HG03378 (cell line): ENCODE measurements around the gene CGAS.
"Not testable (repeated sequence)": the region's sequence is repeated elsewhere in the genome, so short reads cannot be mapped to it uniquely, and the experiment has no call there.

ENCODE experiments used
- ATAC-seq: cut with Tn5 transposase; IDR thresholded peaks from one replicate; pipeline ENCODE4 v1.9.1; 2021; ENCODE audit warnings: mild to moderate bottlenecking, moderate library complexity; ENCODE audit not compliant: unreplicated experiment

CGAS gene

DNA sequence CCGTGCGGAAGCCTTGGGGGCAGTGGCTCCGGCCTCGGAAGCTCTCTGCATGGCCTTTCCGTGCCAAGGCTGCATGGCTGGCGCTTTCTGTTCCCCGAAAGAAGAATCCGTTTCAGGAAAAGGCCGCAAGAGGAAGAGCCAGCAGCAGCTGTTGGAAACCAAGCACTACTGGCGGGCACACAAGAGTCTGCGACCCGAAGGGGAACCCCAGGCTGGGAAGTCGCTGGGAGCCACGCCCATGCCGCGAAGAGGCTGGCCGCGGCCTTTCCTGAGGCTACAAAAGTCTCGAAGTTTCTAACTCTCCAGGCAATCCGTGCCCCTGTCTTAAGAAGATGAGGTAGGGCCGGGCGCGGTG is at the start of gene CGAS:
CGAS (minus strand) TSS at position 191 of the 355 bp plus-strand sequence; CDS start at position 75, 116 bp downstream.
- ATAC-seq = peak; percentile 69

DNA sequence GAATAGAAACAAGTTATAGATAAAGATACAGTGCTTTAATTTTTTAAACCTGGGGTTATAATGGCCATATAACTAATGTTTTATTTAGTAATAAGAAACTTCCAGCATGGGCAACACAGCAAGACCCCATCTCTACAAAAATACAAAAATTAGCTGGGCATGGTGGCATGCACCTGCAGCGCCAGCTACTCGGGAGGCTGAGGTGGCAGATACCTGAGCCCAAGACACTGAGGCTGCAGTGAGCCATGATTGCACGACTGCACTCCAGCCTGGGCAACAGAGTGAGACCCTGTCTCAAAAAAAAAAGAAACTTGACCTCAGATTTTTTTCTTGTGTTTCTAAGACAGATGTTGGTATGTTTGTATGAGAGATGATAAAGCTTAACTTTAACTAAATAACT is 45.8 kb upstream of the CGAS start:
- ATAC-seq = no peak

DNA sequence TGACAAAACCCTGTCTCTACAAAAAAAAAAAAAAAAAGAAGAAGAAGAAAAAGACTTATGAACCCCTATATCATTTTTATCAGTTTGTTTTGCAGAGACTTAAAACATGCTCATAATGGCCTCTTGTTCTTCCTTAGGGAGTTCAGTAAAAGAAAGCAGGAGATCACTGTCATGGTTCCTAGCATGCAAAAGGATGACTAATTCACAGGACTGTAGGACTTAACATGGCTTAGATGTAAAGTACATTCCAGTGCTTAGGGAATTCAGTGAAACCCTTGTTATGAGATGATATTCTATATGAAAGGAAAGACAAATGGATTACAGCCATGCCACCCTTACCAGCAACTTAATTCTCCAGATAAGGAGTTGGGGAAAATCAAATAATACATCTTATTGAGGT is 39.3 kb upstream of the CGAS start:
- no peak for ATAC-seq

DNA sequence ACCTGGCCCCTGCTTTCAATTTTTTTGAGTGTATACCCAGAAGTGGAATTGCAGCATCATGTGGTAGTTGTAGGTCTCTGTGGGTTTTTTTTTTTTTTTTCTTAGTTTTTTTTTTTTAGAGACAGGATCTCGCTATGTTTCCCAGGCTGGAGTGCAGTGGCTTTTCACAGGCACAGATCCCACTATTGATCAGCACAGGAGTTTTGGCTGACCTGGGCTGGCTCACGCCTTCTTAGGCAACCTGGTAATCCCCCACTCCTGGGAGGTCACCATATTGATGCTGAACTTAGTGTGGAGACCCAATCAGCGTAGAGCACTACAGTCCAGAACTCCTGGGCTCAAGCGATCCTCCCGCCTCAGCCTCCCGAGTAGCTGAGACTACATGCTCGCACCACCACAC is 35.4 kb upstream of the CGAS start:
- no peak for ATAC-seq

DNA sequence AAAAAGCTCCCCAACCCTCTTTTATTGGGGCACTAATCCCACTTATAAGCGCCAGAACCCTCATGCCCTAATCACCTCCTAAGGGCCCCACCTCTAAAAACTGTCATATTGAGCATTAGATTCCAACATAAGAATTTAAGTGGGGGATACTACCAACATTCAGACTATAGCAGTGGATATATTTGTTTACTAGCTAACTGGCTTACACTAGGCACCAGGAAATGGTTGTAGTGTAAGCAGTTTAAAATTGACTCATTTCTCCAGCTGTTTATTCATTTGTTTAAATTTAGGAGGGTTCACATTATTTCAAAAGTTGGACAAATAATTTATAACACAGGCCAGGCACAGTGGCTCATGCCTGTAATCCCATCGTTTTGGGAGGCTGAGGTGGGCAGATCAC is 32.3 kb upstream of the CGAS start:
- no peak for ATAC-seq

DNA sequence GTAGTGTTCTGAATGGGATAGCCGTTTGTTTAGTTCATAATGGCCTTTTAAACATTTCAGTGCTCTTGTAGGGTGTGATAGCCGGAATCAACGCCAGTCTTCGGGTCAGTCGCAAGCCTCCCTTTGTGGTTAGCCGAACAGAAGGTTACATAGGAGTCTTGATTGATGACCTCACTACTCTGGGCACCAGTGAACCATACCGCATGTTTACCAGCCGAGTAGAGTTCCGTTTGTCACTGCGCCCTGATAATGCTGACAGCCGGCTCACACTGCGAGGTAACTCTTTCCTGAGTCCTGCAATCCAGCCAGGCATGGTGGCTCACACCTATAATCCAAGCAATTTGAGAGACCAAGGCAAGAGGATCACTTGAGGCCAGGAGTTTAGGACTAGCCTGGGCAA is 29.9 kb upstream of the CGAS start:
- ATAC-seq = no peak

DNA sequence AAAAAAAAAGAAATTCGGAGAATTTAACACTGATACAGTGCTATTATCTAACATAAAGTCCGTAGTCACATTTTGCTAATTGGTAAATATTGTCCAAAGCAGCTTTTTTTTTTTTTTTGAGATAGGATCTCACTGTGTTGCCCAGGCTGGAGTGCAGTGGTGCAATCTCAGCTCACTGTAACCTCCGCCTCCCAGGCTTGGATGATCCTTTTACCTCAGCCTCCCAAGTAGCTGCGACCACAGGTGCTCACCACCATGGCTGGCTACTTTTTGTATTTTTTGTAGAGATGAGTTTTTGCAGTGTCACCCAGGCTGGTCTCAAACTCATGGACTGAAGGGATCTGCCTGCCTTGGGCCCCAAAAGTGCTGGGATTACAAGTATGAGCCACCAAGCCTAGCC is 25.3 kb upstream of the CGAS start:
- ATAC-seq = no peak

DNA sequence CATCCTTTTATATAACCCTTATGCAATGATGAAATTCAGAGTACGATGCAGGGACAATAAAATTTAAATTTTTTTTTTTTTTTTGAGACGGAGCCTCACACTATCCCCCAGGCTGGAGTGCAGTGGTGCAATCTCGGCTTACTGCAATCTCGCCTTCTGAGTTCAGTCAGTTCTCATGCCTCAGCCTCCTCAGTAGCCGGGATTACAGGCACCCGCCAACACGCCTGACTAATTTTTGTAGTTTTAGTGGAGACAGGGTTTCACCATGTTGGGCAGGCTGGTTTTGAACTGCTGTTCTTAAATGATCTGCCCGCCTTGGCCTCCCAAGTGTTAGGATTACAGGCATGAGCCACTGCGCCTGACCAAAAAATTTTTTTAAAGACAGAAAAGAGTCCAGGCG is 24.6 kb upstream of the CGAS start:
- ATAC-seq = no peak

DNA sequence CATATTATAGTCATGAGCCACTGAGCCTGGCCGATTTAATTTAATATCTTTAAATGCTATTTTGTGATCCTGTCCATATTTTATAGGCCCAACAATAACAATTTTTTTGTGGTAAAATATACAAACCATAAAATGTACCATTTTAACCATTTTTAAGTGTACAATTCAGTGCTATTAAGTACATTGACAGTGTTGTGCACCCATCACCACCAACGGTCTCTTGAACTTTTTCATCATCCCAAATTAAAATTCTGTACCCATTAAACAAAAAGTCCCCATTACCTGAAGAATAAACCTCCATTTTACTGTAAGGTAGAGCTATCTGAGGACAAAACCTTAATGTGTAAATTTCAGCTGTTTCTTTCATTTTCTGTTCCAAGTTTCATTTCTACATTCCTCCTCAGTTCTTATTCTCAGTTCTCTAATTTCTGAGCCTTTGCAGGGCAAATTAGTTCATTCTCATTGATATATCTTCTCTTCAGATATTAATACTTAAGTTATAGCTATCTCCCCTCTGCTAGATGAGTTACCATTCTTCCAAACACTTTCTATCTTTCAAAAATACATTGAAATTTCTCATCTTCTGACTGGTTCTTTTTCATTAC is 19.7 kb upstream of the CGAS start:
- ATAC-seq = peak; percentile 98

DNA sequence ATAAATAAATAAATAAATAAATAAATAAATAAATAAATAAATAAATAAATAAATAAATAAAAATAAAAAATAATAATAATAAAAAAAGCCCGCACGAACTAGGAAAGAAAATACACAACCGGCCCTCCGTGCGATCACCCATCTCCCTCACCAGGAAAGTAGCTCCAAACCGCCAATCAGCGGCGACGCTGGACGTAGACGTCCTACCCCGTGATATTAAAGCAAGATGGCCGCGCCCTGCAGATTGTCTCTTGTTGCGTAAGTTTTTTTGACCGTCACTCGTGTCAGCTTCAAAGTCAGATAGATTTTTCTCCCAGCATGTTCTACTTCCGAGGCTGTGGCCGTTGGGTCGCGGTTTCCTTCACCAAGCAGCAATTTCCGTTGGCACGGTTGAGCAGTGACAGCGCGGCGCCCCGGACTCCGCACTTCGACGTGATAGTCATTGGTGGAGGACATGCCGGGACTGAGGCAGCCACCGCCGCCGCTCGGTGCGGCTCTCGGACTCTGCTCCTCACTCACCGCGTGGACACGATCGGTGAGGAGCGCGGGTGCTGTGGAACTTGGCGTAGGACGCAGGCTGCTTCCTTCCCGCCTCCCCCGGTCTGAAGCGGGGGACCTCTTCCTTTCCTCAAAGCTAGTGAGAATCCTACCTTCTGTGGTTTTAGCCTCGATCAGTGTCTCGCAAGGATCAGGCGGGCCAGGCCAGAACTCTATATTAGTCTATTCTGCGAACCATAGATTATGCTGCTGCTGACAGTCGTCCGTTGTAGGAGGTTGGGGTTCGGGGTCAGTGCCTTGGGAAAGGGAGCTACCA is 9.6 kb upstream of the CGAS start, which contains the start of gene MTO1:
MTO1 (plus strand) TSS at position 201 of the 814 bp plus-strand sequence; CDS start at position 319, 118 bp downstream.
- ATAC-seq = peak; percentile 97

DNA sequence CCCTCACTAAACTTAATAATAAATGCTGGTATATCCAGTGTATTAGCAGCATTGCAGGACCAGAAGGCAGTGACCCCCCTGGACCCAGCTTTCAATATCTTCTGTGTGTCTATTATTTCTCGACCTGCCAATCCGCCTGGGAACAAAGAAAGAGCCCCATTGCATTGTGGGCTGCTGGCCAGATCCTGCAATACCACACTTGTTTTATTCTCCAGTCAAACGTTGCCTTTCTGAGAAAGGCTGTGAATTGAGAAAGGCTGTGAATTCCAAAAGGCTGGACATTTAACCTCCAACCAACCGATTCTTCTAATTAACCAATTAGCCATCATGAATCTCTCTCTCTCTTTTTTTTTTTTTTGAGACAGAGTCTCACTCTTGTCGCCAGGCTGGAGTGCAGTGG is 8.0 kb upstream of the CGAS start:
- no peak for ATAC-seq

DNA sequence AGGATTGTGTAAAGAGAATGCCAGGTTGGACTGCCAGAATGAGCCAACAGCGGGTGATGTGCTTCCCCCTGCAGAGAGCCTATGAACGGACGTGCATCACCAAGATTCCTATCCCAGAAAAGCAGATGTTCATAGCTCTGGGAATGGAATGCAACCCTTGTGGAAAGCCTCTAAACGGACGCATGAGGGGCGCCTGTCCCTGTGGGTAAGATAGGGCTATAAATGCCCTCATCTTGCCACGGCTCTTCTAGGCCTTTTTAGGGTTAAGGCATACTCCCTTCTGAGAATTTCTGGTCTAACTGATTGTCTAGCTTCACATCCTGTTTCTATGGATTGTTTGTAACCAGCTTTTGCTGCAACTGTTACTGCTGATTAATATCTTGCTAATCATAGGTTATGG is 7.4 kb upstream of the CGAS start:
- ATAC-seq = not testable (repeated sequence)

DNA sequence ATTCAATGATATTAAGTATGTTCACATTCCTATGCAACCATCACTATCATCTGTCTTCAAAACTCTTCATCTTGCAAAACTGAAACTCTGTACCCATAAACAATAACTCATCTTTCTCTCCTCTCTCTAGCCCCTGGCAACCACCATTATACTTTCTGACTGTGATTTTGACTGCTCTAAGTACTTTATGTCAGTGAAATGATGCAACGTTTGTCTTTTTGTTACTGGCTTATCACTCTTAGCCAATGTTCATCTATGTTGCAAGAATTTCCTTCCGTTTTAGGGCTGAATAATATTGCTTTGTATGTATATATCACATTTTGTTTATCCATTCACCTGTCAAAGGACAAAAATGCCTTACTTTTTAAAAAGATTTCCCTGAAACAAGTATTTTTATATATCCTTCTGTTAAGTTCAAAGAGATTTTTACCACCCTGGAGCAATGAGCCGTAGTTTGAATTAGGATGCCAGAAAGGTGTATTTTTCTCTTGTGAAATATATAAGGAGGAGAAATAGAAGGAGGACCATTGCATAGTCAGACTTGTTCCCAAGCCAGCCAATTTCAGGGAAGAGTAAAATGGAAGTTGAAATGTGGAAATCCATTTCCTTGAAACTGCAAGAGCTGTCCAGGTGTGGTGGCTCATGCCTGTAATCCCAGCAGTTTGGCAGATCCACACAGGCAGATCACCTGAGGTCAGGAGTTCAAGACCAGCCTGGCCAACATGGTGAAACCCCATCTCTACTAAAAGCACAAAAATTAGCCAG is 4.0 kb upstream of the CGAS start:
- ATAC-seq = no peak

DNA sequence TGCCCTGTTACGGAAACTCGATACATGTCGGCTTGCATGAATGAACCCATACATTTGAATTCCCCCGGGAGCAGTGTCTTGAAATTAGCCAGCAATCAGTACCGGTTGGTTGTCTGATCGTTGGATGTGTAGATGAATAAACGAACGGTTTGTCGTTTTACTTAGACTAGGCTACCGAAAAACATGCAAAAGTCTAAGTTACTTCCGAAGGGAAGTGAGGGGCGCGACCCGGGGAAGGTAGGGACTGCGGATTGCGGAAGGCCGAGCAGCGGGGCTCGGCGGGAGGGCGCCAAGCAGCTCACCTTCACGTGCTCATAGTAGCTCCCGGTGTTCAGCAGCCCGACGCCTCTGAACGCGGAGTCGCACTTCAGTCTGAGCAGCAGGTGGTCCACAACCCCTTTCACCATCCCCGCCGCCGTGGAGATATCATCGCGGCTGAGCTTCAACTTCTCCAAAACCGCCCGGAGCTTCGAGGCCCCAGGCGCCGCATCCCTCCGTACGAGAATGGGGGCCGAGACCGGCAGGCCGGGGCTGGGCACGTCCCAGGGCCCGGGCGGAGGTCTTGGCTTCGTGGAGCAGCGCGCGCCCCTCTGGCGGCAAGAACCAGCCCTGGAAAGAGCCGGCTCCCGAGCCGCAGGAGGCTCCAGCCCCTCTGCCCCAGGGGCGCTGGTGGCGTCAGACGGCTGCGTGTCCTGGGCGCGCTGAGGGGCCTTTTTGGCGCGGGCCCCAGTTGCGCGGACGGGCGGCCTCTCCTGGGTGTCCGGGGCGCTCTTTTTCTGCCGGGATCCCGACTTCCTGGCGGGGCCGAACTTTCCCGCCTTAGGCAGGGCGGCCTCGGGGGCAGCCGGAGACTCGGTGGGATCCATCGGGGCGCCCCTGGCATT is 632 bp downstream of the CGAS start:
- ATAC-seq = peak; percentile 54

DNA sequence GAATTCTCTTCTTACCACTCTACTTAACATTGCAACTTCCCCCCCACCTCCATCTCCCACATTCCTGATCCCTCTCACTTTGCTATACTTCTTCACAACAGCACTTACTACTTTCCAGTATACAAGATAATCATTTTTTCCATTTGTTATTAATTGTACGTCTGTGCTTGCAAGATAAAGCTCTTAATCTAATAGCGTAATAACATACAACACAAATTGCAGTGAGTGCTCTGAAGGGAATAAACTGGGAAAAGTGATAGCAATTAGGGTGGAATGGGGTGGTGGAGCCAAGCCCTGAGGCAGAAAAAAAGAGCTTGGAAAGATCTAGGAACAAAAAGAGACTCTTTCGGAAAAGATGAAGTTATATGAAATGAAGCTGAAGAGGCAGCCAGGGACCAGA is 8.5 kb downstream of the CGAS start:
- no peak for ATAC-seq

DNA sequence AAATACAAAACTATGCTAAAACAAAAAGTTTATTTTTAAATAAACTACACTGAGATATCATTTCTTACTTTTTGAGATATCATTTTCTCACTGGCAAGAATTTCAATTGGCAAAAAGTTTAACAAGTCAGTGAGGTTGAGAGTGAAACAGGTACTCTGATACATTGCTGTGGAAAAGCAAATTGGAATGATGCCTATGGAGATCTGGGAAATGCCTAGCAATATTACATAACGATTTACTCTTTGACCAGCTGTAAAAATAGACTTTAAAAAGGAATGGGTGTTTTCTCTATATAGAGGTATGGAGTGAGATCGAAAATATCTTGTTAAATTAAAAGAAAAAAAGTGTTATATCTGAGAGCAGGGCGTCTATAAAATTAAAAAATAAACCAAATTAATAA is 16.9 kb downstream of the CGAS start:
- ATAC-seq = no peak

DNA sequence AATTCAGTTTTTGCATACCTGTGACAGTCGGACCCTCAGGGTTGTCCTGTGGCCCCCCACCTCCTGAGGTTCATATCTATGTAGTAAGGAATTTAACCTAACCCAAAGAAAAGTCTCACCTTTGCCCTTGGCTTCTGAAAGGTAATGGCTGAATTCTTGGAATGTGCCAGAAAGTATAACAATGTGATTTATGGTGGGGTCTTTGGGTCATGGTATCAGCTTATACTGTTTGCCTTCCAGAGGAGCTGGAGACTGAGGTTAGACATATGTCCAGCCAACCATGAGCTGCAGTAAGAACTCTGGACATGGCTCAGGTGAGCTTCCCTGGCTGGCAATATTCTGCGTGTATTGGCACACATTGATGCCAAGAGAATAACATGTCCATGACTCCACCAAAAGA is 30.6 kb downstream of the CGAS start:
- no peak for ATAC-seq

DNA sequence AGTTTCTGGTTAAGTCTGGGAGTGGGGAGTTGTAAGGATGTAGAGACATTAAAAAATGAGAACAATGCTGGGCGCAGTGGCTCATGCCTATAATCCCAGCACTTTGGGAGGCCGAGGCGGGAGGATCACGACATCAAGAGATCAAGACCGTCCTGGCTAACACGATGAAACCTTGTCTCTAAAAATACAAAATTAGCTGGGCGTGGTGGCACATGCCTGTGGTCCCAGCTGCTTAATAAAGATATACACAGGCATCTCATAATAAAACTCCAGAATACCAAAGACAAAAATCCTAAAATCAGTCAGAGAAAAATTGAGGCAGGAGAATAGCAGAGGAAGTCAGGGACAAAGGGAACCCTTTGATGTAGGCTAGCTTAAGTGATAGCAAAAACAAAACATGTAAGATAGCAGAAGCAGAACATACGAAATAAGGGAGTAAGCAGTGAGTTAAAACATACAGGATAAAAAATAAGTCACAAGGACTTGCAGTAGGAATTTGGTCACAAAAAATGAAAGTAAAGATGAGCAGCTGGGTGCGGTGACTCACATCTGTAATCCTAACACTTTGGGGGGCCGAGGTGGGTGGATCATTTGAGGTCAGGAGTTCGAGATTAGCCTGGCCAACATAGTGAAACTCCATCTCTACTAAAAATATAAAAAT is 33.9 kb downstream of the CGAS start:
- no peak for ATAC-seq

DNA sequence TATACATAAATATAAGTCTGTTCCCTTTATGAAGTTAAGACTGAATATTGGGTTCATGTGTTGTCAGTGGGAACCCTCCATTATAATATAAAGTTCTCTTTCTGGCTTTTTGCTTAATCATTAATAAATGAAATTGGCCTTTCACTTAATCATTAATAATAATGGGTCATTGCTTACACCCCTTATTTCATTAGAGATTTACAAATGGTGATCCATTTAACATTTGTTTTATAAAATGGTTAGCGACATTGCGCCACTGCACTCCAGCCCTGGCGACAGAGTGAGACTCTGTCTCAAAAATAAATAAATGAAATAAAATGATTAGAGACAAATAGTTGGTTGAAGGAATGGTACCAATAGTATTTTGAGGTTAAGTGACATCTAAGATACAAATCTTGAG is 39.0 kb downstream of the CGAS start:
- no peak for ATAC-seq

DNA sequence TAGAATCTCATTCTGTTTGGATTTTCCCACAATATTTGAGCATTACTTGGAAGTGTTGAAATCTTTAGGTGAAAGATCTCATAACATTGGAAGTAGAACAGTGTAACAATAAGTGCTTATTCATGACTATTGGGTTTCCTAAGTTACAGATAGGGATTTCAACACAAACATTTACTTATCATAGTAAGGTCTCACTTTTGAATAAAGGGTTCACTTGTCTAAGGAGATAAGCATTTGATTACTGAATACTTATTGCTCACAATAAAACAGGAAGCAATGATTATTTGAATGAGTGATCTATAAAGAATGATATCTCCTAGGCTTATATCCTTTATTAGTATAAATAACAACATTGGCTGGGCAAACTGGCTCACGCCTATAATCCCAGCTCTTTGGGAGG is 42.7 kb downstream of the CGAS start:
- ATAC-seq = no peak
